NCI-H2196 treated with DMSO at 0.1 percent for 48 hours (cell line): Measurements from ENCODE around the gene PHAF1.

Source experiments
- DNase-seq: peaks from one replicate; lab custom pipeline; 2025; ENCODE audit not compliant: unreplicated experiment; lab: John Stamatoyannopoulos, UW

Gene PHAF1

DNA sequence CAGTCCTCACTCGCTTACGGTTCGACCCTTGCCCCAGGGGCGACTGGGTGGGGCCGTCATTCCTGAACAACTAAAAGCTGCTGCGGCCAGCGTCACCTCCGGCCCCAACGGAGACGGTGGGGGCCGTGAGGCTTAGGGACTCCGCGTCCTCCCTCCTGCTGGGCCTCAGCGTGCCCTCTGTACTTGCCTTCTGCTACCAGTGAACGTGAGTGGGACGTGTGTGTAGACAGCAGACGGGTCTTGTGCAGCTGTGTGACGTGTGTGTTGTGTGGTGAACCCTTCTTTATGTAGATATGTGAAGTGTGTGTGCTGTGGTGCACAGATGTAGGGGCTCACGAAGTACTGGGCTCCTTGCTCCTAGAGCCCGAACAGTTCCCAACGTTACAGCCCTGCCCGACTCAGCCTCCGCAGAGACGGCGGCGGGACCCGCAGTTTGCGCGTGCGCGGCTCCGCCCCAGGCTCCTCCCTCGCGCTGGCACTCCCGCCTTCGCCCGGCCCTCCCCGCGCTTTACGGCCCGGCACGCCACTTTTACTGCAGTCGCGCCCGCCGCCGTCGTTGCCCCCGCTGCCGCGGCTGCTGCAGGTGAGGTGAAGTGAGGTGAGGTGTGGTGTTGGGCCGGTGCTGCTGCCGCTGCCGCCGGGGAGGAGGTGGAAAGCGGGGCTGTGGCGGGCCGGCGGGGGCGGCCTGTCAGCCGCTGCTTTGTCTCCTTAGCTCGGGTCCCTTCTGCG is at the start of gene PHAF1:
Gene PHAF1 (plus strand): TSS at position 535 of the 729 bp plus-strand sequence. CDS start 235 bp downstream, outside the sequence.
- peak; percentile 60 for DNase-seq

DNA sequence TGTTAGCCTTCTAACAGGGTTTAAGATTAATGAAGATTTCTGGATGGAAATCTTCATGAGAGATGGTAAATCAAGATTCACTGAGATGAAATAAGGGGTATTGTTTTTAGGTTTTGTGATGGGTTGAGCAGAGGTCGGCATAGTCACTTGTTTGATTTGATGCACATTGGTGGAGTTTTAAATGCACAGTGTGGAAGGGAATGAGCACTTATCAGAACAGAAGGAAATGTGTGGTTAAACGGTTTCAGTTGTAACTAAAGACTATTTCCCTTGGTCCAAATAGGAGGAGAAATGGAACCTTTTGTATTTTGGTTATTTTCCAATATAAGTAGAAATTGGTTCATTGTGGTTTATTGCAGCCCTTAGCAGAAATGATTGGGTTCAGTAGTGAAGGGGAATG is 46.7 kb upstream of the PHAF1 start:
- no peak for DNase-seq

DNA sequence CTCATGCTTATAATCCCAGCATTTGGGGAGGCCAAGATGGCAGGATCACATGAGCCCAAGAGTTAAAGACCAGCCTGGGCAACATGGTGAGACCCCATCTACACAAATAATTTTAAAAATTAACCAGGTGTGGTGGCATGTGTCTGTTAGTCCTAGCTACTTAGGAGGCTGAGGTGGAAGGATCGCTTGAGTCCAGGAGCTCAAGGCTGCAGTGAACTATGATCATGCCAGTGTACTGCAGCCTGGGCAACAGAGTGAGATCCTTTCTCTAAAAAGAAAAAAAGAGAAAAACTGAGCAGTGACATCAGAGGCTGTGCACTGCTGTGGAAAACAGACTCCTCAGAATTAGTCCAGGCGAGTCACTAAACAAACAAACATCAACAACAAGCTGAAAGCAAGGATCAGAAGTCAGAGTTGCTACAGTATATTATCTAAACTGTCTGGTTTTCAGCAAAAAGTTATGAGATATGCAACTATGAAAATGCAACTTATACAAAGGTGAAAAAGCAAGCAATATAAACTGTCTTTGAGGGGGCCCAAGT is 41.5 kb upstream of the PHAF1 start:
- DNase-seq = no peak

DNA sequence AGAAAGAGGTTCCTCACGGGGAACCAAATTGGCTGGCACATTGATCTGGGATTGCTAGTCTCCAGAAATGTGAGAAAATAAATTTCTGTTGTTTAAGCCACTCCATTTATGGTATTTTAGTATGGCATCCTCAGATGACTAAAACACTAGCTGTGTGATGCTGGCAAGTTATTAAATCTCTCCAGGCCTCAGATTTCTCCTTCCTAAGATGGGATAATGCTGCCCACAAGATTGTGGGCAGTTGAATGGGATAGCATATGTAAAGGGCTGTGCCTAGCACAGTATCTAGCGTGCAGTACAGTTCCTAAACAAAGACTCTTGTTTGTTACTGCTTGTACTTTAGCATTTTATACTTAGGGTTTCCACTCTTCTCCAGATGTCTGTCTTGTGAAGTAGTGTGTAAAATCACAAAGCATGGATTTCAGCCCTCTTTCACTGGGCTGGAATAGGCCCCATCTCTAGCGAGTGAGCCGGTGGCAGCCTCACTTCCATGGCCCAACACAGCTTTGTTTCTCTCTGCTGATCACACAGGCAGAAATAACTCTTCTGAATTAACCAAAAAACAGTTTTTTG is 38.2 kb upstream of the PHAF1 start:
- no peak for DNase-seq

DNA sequence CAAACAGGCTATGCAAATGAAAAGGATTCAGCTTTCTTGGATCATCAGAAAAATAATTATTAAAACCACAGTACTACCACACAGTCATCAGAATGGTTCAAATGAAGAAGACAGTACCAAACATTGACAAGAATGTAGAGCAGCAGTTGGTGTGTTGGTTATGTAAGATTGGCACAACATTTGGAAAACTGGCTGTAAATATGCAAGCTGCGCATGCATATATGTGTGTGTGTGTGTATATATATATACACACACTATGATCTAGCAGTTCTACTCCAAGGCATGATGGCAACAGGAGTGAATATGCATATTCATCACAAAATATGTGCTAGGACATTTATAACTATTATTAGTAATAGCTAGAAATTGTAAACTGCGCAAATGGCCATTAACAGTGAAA is 34.4 kb upstream of the PHAF1 start:
- DNase-seq = no peak

DNA sequence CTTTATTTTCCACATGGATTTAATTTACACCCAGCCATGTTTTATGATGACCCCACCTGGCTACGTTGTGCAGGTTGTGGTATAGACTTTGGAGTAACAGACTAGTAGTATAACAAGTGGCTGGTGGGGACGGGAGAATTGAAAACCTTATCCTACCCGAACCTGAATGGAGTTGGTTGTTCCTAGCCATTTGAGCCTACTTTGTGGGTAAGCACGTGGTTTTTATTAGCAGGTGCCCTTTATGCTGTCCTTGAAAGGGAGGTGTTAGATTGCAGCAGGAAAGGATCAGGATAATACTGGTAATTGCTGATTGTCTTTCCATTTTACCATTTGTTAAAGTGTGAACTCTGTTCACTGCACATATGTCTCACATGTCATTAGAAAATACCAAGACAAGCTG is 31.9 kb upstream of the PHAF1 start:
- peak; percentile 17 for DNase-seq

DNA sequence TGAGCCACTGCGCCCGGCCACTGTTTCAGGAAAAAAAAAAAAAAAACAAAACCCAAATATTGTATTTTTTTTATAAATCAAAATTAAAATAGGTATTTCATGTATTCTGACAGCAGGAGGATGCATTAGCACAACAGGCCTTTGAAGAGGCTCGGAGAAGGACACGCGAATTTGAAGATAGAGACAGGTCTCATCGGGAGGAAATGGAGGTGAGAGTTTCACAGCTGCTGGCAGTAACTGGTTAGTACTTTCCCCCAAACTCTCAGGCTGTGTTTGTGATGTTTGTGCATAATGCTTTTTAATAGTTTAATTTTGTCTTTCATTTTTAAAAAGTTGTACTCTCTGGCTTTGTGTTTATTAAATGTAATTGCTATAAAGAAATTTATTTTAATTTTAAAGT is 27.6 kb upstream of the PHAF1 start:
- no peak for DNase-seq

DNA sequence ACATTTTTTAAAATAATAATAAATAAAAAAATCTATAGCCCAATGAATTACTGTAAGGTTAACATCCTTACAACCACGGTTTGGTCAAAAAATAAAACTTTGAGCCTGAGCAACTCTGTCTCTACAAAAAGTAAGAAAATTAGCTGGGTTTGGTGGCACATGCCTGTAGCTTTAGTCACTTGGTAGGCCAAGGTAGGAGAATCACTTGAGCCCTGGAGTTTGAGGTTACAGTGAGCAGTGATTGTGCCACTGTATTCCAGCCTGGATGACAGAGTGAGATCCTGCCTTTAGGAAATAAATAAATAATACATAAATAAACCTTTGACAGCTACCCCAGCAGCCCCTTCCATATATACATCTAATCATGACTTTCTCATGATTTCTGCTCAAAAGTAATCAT is 26.9 kb upstream of the PHAF1 start:
- DNase-seq = no peak

DNA sequence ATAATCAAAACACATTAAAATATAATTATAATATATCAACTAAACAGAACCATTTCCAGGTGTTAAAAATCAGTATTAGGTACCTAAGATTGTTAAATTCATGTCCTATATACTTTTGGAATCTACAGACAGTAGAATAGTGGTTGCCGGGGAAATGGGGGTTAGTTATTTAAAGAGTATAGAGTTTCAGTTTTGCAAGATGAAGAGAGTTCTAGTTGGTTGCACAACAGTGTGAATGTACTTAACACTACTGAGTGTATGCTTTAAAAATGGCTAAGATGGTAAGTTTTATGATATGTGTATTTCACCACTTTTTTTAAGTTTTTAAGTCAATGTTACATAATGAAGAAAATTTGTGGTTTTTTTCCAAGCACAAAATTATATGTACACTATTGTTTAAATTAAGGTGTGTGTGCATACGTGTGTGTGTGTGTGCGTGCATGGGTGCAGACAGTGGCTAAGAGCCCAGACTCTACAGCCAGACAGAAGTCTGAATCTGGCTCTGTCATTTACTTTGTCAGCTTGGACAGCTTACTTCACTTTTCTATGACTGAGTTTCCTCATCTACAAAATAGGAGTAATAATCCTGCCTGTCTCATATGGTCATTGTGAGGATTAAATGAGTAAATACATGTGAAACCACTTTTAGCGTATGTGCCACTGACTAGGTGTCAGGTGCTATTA is 25.3 kb upstream of the PHAF1 start:
- DNase-seq = no peak

DNA sequence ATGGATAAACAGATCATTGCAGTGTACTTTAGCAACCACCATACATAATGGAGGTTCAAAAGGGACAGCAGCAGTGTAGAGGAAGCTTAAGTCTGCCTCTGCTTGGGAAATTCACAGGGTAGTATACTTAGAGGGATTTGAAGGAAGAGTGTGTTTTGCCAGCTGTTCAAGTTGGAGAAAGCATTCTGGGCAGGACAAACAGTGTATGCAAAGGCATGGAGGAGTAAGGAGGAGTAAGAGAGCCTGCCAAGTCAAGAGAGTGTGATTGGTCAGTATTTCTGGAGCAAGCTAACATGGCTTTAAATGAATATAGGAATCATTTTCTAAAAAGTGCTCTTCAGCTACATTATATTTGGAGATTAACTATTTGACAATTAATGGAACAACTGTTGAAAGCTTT is 22.9 kb upstream of the PHAF1 start:
- no peak for DNase-seq

DNA sequence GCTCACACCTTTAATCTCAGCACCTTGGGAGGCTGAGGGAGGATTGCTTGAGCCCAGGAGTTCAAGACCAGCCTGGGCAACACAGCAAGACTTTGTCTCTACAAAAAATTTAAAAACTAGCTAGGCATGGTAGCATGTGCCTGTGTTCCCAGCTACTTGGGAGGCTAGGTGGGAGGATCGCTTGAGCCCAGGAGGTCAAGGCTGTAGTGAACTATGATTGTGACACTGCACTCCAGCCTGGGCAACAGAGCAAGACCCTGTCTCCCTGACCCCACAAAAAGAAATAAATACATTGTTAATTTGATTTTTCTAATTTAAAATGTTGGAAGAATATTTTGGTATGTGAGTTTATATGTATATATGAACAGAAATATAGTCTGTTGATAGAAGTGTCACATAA is 22.4 kb upstream of the PHAF1 start:
- no peak for DNase-seq

DNA sequence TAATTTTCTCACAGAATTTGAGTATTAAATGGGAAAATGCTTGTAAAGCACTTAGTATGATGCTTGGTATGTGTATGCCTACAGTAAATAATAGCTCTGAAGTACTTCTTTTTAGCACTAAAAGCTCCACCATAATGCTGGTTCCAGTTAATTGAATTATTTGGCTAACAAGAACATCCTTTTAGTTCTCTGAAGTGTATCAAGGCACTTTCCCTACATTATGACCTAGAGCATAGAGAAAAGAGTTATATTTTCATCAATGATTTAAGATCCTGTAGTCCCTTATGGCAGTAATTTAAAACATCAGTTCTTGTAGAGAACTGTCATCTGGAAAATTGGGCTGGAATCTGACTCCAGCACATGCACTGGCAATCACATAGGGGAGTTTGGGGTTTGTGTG is 21.9 kb upstream of the PHAF1 start:
- no peak for DNase-seq

DNA sequence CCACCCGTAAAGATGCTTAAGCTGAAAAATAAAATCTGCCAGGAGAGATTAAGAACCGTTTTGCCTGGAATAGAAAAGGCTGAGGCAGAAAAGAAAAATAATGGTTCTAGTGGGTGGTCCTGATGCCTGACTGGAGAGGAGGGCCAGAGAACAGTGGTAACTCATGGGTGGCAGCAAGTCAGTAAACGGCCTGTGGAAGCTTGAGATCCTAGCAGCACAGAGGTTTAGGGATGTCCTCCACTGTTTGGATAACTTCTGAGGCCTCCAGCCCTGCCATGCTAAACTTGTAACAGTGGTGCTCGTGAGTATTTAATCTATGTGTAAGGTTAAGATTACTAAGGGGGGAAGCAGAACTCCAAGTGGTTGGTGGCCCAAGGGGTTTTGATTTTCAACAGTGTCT is 21.2 kb upstream of the PHAF1 start:
- DNase-seq = no peak

DNA sequence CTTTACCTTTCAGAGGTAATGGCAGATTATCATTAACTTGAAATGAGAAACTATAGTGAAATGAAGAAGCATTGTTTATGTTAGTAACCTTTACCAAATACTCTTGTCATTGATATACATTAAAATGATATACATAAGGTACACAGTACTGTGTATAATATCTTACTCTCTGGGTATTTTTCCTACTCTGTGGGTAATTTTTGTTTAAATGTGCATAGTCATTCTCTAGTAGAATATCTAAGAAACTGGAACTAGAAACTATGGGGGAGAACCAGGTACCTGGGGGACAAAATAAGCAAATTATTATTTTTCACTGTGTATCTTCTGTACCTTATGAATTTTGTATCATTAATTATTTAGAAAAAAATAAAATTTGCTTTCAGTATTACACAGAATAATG is 20.6 kb upstream of the PHAF1 start:
- DNase-seq = no peak

DNA sequence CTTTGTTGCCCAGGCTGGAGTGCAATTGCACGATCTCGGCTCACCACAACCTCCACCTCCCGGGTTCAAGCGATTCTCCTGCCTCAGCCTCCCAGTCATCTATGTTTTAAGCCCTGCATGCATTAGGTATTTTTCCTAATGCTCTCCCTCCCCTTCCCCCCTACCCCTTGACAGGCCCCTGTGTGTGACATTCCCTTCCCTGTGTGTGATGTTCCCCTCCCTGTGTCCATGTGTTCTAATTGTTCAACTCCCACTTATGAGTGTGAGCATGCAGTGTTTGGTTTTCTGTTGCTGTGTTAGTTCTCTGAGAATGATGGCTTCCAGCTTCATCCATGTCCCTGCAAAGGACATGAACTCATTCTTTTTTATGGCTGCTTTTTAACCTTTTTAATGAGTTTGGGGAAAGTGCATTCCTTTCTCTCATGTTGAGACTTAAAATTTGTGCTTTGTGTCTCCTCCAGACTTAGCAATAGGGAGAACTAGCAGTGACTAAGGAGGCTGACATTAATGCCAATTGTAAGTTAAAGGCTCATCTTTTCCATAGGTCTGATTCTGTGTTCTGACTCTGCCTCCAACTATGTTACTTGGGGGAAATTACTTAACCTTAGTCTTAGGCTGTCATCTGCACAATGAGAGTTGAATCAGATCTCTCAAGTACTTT is 17.7 kb upstream of the PHAF1 start:
- DNase-seq = no peak

DNA sequence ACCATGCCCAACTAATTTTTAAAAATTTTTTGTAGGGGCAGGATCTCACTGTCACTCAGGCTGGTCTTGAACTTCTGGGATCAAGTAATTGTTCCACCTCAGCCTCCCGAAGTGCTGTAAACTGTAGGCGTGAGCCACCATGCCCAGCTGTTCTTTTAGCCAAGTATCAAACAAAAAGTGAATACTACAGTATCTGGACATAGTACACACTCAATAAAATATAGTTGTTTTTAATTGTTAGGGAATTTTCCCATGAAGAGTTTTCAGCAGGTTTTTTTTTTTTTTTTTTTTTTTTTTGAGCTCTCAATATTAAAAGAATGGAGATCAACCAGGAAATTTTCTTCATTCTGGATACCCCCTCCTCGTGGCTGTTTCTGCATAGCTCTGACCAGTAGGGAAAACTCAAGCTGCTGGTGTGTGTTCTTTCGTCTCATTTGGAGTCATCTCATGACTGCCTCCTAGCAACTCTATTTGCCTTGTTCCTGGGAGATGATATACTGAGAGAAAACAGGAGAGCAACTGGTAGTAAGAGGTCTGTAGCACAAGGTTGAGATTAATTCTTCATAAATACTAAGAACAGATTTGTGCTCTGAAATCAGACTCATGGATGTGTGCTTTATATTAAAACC is 16.5 kb upstream of the PHAF1 start:
- no peak for DNase-seq

DNA sequence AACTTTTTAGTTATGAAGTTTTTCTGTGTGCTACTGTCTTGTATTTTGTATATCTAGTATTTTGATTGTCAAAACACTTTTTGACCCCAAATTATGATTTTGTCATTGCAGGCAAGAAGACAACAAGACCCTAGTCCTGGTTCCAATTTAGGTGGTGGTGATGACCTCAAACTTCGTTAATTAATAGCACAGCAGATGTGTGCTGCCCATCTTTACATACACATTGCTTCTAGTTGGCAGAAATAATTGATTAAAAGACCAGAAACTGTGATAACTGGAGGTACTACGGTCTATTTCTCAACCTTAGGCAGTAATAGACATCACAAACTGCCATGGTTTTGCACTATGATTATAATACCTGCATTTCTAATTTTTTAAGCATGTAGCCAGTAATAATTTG is 11.1 kb upstream of the PHAF1 start:
- DNase-seq = no peak

DNA sequence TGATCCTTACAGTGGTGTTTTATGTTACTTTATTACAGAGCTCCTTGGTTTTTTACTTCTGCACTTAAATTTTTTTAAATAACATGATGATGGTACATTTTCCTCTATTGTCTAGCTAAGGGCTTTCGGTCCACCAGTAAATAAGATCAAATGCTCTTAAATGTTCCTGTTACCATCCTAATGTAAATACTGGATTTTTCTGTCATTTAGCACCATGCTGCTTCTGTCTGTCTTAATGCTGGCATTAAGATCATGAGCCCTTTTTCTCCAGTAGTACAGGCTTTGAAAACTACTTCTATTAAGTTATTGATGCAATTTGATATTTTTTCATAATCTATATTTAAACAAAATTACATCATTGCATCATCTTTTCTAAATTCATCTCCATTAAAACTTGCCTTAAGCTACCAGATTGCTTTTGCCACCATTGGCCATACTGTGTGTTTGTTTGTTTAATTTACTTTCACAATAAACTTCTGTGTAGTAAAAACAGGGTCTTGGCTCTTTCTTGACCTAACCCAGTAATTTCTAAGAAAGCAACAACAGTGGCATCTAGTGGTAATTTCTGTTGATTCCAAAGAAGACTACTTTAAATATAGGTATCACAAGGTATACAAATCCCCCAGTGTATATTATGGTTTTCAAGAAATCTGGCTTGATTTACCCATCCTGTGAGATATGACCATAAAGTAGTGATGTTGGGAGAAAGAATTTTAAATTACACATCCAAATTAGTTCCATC is 9.0 kb upstream of the PHAF1 start:
- no peak for DNase-seq

DNA sequence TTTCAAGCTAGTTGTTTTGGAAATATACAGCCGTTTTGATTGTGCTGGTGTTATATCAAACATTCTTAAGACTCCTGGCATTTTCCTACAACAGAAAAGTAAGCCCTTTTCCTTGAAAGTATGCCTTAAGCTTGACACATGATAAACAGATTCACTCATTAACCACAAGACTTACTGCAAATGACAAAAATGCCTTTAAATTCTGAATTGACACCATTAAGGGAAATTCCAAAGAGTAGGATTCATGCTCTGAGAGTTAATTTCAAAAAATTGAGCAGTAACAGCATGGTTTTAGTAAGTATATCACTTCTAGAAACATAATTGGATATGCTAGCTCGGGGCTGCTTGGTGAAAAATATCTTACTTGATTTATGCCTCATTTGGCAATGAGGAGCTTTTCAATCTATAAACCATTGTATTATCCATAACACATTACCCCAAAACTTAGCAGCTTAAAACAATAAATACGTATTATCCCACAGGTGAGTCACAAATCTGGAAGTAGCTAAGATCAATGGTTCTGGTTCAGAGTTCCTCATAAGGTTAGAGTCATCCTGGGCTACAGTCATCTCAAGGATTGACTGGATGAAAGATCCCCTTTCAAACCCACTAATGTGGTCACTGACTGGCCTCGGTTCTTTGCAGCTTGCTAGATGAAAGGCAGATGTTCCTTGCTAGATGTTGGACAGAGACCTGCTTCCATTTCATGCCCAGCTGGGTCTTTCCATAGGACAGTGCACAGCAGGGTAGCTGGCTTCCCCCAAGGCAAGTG is 8.2 kb upstream of the PHAF1 start:
- no peak for DNase-seq

DNA sequence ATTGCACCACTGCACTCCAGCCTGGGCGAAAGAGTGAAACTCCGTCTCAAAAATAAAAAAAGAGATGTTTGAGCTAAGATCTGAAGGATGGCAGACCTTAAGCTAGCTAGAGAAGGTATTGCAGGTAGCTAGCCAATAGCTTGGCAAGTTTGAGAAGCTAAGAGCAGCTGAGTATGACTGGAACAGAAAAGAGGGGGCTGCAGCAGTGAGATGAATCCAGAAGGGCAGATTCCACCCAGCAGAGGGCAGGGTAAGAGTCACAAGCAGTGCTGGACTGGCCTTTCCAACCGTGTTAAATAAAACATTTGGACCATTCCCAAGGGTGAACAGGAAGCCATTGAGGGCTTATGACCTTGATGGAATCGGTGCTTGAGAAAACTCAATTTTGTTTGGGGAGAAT is 5.7 kb upstream of the PHAF1 start:
- no peak for DNase-seq
